Stimulated activated CD8-positive, alpha-beta memory T cell treated with anti-CD3 and anti-CD28 coated beads, Interleukin-12 subunit alpha, Interleukin-12 subunit beta, amount 100 ng/mL, for 1 hour (primary cell): ENCODE data around the gene GAS7.

ENCODE experiments used
- DNase-seq: peaks from one replicate; pipeline ENCODE4 v3.0.0-alpha.2; 2020; ENCODE audit warnings: low read depth

GAS7 gene

GRCh38 chr17:9916108-9916507 is 282.3 kb downstream of the GAS7 start:
- DNase-seq, result no peak

DNA sequence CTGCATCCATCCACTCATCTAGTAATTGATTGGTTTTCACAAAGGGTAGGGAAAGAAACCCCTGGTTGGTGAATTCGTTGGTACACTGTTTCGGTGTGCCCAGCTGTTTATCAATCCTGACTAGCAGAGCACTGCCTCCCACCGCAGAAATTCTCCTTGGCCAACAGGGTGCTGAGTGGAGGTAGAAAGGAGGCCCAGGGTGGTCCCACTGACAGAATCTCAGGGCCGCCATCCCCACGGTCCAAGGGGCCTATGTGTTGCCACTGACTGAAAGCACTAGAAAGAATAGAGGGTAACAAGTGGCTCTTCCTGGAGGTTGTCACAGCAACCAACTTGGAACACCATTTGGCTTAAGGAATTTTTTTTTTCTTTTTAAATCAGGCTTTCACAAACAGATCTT is 284.9 kb downstream of the GAS7 start:
- DNase-seq, result no peak

GRCh38 chr17:9912121-9913099 is 286.0 kb downstream of the GAS7 start:
- DNase-seq, result no peak

DNA sequence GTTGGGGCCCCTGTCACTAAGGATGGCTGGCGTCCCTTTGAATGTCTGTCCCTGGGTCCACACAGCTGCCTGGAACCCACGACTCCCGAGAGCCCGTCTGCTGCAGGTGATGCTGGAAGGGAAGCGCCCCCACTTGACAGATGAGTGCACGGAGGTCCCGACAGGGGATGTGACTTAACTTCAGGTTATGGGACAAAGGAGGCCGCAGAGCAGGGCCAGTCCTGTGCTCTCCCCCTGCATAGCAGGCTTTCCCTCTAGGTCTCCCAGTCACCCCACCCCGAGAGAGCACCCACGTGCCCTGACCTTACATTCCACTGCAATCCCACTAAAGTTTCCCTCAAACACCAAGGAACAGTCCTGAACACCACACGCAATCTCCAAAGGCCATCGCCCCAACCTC is 287.3 kb downstream of the GAS7 start:
- no peak for DNase-seq

GRCh38 chr17:9908649-9909042 is 289.8 kb downstream of the GAS7 start:
- DNase-seq, result no peak

DNA sequence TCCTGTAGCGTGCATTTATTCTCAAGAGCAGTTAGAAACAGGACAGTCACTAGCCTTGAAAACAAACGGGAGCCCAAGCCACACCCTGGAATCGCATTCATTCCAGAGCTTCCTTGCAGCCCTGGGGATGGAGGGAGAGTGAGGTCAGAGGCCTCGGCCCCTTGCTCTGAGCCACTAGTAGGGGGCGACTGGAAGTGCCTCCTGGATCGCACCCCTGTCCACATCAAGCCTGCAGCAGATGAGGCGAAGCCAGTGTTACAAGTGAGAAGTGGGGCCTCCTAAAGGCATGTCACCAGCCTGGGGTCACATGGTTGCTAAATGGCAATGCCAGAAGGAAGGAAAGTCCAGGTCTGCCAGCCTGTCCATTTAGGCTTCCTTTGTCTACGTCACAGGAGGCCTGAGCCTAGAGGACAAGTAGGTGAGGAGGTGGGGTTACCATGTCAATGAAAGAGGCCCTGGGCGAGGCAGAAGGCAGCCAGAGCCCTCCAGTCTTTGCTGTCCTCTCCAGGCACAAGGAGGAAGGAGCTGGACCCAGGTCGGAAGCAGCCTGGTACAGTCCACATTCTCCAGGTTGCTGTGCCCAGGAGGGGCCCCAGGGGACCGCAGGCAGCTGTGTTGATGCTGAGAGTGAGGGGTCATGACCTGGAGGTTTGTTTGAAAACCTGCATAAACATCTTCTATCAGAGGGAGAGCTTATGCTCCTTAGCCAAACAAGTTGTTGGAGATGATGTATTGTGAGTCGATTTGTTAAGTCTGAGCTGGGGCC is 290.3 kb downstream of the GAS7 start:
- DNase-seq, result no peak

- no peak for DNase-seq
Observed at GRCh38 chr17:9907131-9907530, 291.3 kb downstream of the GAS7 start.

DNA sequence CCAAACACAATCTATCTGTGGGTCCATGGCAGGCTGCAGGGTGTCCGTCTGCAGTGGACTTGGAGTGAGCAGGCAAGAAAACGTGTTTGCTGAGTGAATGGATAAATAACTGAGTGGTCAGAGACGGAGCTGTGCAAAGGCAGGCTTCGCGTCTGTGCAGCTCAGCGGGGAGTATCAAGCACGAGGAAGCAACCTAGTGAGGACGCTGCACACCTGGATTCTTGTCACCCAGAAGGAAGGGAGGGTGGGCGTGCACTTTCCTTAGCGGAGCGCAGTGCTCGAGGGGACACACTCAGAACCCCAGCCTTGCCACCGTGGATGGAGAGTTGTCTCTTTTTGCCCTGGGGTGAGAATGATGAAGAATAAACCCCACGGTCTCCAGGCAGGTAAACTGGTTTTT is 291.8 kb downstream of the GAS7 start:
- DNase-seq, result no peak

GRCh38 chr17:9905902-9906301 is 292.5 kb downstream of the GAS7 start:
- DNase-seq, result no peak

DNA sequence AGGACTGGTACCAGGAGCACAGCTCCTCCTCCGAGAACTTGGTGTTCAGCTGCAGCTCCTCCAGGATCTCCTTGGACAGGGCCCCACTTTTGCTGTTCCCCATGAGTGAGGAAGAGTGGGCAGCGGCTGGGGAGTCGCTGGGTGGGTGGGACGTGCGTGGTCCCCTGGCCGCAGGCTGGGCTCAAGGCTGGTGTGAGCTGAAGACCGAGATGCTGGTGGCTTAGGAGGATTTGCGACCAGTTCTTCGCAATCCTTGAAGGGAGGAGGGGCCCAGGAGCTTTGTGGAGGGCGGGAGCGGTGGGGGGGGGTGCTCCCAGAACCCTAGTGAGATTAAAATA is 293.4 kb downstream of the GAS7 start, which contains the start of gene RCVRN:
Gene RCVRN, minus strand, starts transcription at position 194 of the 338 bp plus-strand sequence. Its CDS starts 91 bp downstream, at position 103.
- DNase-seq, result no peak

DNA sequence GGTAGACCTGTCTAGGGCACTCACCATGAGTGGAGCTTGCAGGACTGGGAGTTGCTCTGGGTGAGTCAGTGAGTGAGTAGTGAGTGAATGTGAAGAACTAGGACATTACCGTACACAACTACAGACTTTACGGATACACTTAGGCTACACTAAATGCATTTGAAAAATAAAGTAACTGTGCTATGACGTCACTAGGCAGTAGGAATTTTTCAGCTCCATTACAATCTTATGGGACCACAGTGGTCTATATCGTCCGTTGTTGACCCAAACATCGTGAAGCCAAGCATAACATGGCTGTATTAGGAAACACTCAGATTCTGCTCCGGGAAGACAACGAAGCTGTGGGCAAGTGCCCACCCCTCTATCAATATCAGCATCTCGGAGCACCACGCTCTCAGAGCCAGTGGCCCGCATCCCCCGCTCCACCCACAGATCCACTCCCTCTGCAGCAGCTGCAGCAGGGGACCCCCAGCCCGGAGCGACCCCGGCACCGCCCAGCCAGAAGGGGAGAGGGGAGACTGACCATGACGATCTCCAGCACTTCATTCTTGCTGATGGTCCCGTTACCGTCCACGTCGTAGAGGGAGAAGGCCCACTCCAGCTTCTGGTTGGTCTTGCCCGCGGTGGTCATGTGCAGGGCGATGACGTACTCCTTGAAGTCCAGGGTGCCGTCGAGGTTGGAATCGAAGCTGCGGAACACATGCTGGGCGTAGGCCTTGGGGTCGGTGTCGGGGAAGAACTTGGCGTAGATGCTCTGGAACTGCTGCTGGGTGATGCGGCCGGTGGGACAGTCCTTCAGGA is 293.9 kb downstream of the GAS7 start:
- no peak for DNase-seq

GRCh38 chr17:9902120-9902519 is 296.3 kb downstream of the GAS7 start:
- no peak for DNase-seq

GRCh38 chr17:9900784-9901183 is 297.6 kb downstream of the GAS7 start:
- no peak for DNase-seq

GRCh38 chr17:9900044-9900594 is 298.3 kb downstream of the GAS7 start:
- no peak for DNase-seq

DNA sequence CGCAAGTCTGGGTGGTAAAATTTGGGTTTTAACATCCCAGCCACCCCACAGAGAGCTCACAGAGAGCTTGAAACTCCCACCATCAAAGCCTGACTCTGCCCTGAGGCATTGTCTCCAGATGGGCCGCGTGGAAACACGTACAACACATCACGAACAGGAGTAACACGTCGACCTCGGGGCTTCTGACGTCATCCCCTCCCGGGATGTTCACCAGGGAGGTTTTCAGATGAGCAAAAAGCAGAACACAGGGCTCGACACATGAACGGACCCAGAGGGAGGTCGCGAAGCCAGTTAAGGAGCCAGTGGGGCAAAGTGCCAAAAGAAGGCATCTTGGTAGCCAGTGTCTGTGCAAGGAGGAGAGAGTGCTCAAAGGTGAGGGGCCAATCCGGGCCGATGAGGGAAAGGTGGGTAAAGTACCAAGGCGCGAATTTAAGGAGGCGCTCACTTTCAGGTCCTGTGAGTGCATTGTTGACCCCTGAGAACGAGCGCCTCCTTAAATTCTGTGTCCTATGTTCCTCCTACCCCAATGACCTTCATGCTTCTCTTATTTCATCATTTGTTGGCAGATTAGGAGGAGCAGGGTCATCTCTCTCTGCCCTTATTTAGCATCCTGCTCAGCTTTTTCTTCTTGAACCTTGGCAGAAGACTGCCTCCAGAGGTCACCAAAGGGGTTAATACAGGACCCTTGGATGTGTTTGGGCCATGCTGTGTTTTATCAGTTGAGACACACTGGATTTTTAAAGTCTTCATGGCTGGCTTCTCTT is 298.9 kb downstream of the GAS7 start:
- DNase-seq, result no peak

DNA sequence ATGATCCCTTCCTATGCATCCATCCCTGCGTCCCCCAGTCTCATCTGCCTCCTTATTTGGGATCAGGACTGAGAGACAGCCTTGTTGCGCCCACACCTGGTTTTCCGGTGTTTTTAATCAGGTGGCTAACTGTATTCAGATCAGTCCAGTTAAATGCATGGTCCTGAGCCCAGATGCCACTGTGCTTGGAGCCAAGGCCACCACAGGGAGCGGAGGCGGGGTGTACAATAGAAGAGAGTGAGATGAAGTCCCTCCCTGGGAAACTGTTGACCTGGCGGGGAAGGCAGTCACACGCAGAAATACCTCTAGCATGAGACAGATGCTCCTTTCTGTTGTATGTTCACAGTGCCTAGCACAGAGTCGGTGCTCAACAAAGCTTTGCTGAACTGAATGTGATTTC is 299.6 kb downstream of the GAS7 start:
- no peak for DNase-seq

- DNase-seq, result no peak
Observed at GRCh38 chr17:9897372-9897968, 300.9 kb downstream of the GAS7 start.

DNA sequence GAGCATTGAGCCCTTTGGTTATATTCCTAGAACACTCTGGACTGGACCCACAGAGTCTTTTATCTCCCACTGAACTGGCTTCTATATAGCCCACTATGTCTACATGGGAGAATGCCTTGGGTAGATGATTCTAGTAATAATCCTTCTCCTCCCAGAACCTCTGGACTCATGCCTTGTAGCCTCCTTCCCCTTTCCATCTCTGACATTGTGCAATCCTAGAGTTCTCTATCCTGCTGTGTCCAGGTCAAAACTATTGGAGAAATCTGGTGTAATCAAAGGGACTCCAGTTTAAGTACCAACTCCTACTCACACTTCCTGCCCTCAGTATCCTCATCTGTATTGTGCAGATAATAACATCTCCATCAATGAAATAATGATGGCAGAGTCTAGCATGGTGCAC is 302.5 kb downstream of the GAS7 start:
- DNase-seq, result no peak

- DNase-seq, result no peak
Observed at GRCh38 chr17:9894231-9894630, 304.2 kb downstream of the GAS7 start.

- no peak for DNase-seq
Observed at GRCh38 chr17:9893411-9894012, 304.9 kb downstream of the GAS7 start.
